Endothelial cell (in vitro differentiated cells): ENCODE results near the gene ADARB2. TPM values are rescaled to one million over a fixed set of nuclear protein-coding genes. Genes with fewer than 3 reads are reported as not detected.

Source experiments
- DNase-seq: peaks from one replicate; pipeline ENCODE4 v3.0.0; 2021; ENCODE audit warnings: low spot score
- H3K27ac Mint-ChIP-seq: one replicate; pipeline ENCODE4 v1.8.0; 2021; ENCODE audit warnings: mixed read lengths, inconsistent platforms; ENCODE audit not compliant: unreplicated experiment
- H3K27me3 Mint-ChIP-seq: one replicate; pipeline ENCODE4 v1.8.0; 2021; ENCODE audit warnings: mild to moderate bottlenecking, moderate library complexity, mixed read lengths, inconsistent platforms; ENCODE audit not compliant: unreplicated experiment
- H3K36me3 Mint-ChIP-seq: one replicate; pipeline ENCODE4 v1.8.0; 2021; ENCODE audit warnings: mild to moderate bottlenecking, low read depth, mixed read lengths, inconsistent platforms; ENCODE audit not compliant: unreplicated experiment
- H3K4me1 Mint-ChIP-seq: one replicate; pipeline ENCODE4 v1.8.0; 2021; ENCODE audit warnings: mild to moderate bottlenecking, mixed read lengths, inconsistent platforms; ENCODE audit not compliant: unreplicated experiment
- H3K4me3 Mint-ChIP-seq: one replicate; pipeline ENCODE4 v1.8.0; 2021; ENCODE audit warnings: mild to moderate bottlenecking, mixed read lengths, inconsistent platforms; ENCODE audit not compliant: unreplicated experiment
- H3K9me3 Mint-ChIP-seq: one replicate; pipeline ENCODE4 v1.8.0; 2021; ENCODE audit warnings: mixed read lengths, inconsistent platforms; ENCODE audit not compliant: unreplicated experiment
- CTCF ChIP-seq: fragments of 200-600 bp; sonication (generic); IDR thresholded peaks from one replicate; pipeline ENCODE4 v1.5.0; 2021; ENCODE audit warnings: antibody characterized with exemption; ENCODE audit not compliant: unreplicated experiment
- total RNA-seq: library from RNA; stranded (reverse); fragmentation: NEBNext Ultra II Directional; extraction: Animal tissue kit (Norgen Biotek cat#: 25700); gene quantifications from one replicate; pipeline ENCODE4 v1.2.1, GENCODE V29; 2021; ENCODE audit not compliant: unreplicated experiment

Gene ADARB2
- total RNA-seq, 1 donor from 2014 or later, result 54.9 TPM

- H3K9me3 Mint-ChIP-seq, result no peaks in the 10 kb centered on the region
- H3K27me3 Mint-ChIP-seq, result peaks cover 2% of the 10 kb centered on the region
- no peaks in the 10 kb centered on the region for H3K36me3 Mint-ChIP-seq
- DNase-seq, result no peak
- peaks cover 8% of the 10 kb centered on the region for H3K4me1 Mint-ChIP-seq
- no peak overlapping the region for H3K4me3 Mint-ChIP-seq
- no peak overlapping the region for H3K27ac Mint-ChIP-seq
- no peak for TF ChIP-seq CTCF
Measured at GRCh38 chr10:1178506-1178905, 558.8 kb downstream of the ADARB2 start.

DNA sequence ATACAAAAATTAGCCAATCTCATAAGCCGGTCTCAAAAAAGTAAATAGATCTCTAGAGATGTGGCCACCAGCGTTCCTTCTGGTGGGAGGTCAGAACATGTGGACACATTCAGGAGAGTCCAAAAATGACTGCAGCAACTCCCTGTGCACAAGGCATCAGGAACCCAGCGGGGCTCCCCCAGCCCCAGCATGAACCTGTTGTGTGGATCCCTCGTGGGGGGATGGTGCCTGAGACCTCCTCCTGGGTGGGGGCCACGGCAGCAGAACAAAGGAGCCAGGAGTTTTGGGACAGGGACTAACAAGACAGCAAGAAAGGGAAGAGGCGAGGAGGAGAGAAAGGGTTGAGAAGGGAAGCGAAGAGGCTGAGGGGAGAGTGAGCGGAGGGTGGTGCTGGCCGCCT lies 559.4 kb downstream of the ADARB2 start:
- no peaks in the 10 kb centered on the region for H3K9me3 Mint-ChIP-seq
- TF ChIP-seq CTCF, result no peak
- H3K4me1 Mint-ChIP-seq, result peaks cover 8% of the 10 kb centered on the region
- DNase-seq, result no peak
- no peaks in the 10 kb centered on the region for H3K36me3 Mint-ChIP-seq
- H3K4me3 Mint-ChIP-seq, result no peak overlapping the region
- H3K27me3 Mint-ChIP-seq, result peaks cover 5% of the 10 kb centered on the region
- H3K27ac Mint-ChIP-seq, result no peak overlapping the region

GRCh38 chr10:1175956-1176565 lies 561.3 kb downstream of the ADARB2 start:
- Mint-ChIP-seq H3K27ac (no peak overlapping the region), H3K9me3 (no peaks in the 10 kb centered on the region), H3K4me3 (no peak overlapping the region), H3K4me1 (peaks cover 8% of the 10 kb centered on the region), H3K27me3 (peaks cover 6% of the 10 kb centered on the region), H3K36me3 (no peaks in the 10 kb centered on the region)
- DNase-seq, result no peak
- TF ChIP-seq CTCF, result no peak

DNA sequence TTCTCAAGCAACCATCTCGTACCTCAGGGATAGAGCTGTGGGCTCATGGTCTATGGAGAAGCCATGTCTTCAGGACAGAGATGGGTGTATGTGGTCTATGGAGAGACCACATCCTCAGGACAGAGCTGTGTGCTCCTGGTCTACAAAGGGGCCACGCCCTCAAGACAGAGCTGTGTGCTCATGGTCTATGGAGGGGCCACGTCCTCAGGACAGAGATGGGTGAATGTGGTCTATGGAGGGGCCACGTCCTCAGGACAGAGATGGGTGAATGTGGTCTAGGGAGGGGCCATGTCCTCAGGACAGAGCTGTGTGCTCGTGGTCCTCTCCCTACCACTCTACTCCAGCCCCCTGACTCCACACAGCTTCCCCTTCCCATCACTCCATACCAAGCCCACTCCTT lies 563.3 kb downstream of the ADARB2 start:
- no peak overlapping the region for H3K27ac Mint-ChIP-seq
- H3K36me3 Mint-ChIP-seq, result no peaks in the 10 kb centered on the region
- no peak overlapping the region for H3K4me3 Mint-ChIP-seq
- DNase-seq, result no peak
- H3K4me1 Mint-ChIP-seq, result peaks cover 1% of the 10 kb centered on the region
- peaks cover 6% of the 10 kb centered on the region for H3K27me3 Mint-ChIP-seq
- no peak for TF ChIP-seq CTCF
- no peaks in the 10 kb centered on the region for H3K9me3 Mint-ChIP-seq

GRCh38 chr10:1173091-1173490 lies 564.2 kb downstream of the ADARB2 start:
- Mint-ChIP-seq H3K9me3 (no peaks in the 10 kb centered on the region), H3K27ac (no peak overlapping the region), H3K36me3 (no peaks in the 10 kb centered on the region), H3K4me1 (no peaks in the 10 kb centered on the region), H3K4me3 (no peak overlapping the region), H3K27me3 (peaks cover 6% of the 10 kb centered on the region)
- no peak for DNase-seq
- no peak for TF ChIP-seq CTCF
